Activated CD4-positive, alpha-beta T cell treated with anti-CD3 and anti-CD28 coated beads for 4 hours (primary cell): ENCODE data around the gene CBFA2T2.
A peak's percentile ranks its signal among the peaks of the same experiment; 100 is the strongest.
"Not testable (repeated sequence)": the region's sequence is repeated elsewhere in the genome, so short reads cannot be mapped to it uniquely, and the experiment has no call there.

ENCODE experiments used
- DNase-seq, 2 donors: peaks; one replicate each; pipeline ENCODE4 v3.0.0-alpha.2; 2020

Gene CBFA2T2

DNA sequence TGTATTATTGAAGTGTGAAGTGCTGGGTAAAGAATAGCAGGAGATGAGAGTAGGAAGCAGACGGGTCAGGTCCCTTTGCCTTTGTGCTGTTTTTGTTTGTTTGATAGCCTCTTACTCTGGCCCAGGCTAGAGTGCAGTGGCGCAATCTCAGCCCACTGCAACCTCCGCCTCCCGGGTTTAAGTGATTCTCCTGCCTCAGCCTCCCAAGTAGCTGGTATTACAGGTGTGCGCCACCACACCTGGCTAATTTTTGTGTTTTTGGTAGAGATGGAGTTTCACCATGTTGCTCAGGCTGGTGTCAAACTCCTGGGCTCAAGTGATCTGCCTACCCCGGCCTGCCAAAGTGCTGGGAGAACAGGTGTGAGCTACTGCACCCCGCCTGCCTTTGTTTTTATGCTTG lies 18.1 kb downstream of the CBFA2T2 start:
- not testable (repeated sequence) for DNase-seq

DNA sequence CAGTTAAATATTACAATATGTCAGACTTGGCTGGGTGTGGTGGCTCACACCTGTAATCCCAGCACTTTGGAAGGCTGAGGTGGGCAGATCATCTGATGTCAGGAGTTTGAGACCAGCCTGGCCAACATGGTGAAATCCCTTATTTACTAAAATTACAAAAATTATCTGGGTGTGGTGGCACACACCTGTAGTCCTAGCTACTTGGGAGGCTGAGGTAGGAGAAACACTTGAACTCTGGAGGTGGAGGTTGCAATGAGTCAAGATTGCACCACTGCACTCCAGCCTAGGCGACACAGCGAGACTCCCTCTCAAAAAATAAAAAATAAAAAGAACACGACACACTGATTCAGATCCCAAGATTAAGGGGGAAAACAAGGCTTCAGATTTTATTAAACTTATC lies 19.2 kb downstream of the CBFA2T2 start:
- not testable (repeated sequence) for DNase-seq

DNA sequence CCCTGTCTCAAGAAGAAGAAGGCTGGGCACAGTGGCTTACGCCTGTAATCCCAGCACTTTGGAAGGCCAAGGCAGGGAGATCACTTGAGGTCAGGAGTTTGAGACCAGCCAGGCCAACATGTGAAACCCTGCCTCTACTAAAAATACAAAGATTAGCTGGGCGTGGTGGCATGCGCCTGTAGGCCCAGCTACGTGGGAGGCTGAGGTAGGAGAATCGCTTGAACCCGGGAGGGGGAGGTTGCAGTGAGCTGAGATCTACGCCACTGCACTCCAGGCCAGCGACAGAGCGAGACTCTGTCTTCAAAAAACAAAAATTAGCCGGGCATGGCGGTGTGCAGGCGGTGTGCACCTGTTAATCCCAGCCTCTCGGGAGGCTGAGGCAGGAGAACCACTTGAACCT lies 22.0 kb downstream of the CBFA2T2 start:
- DNase-seq: not testable (repeated sequence)

DNA sequence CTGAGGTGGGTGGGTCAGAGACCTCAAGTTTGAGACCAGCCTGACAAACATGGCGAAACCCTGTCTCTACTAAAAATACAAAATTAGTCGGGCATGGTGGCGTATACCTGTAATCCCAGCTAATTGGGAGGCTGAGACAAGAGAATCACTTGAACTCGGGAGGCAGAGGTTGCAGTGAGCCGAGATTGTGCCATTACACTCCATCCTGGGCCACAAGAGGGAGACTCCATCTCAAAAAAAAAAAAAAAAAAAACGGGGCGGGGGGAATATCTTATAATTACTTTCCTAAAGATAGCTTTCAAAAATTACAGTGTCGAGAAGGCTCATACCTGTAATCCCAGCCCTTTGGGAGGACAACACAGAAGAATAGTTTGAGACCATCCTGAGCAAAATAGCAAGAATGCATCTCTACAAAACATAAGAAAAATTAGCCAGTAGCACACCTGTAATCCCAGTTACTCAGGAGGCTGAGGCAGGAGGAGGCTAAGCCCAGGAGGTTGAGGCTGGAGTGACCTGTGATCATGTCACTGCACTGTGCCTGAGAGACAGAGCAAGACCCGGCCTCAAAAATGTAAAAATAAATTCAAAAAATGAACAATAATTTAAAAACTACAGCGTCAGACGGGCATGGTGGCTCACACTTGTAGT lies 25.8 kb downstream of the CBFA2T2 start:
- DNase-seq: no peak

DNA sequence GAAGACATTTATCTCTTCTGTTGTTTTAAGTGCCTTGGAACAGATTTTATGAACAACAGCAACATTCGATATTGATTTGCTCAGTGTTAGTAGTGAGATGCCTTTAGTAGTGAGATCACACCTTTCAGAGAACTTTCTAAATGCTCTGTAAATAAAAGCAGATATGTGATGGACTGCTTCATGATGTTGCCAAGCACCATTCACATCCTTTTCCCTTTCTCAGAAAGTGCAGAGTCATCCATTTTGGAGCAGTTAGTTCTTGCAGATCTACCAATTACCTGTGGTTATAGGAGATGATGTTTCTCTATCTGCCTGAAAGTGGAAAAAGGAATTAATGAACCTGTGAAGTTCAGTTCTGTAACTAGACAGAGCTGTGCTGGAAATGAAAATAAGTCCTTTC lies 27.0 kb downstream of the CBFA2T2 start:
- no peak for DNase-seq

DNA sequence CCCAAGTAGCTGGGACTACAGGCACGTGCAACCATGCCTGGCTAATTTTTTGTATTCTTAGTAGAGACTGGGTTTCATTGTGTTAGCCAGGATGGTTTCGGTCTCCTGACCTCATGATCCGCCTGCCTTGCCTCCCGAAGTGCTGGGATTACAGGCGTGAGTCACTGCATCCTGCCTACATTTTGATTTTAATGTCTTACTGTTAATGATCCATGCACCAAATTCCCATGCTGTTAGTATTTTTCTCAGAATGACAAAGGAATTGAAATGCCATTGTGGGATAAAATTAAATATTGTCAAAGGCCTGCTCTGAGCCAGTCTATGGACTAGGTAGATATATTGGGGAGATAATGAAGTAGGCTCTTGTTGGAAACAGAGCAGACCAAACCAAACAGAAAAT lies 28.2 kb downstream of the CBFA2T2 start:
- no peak for DNase-seq

DNA sequence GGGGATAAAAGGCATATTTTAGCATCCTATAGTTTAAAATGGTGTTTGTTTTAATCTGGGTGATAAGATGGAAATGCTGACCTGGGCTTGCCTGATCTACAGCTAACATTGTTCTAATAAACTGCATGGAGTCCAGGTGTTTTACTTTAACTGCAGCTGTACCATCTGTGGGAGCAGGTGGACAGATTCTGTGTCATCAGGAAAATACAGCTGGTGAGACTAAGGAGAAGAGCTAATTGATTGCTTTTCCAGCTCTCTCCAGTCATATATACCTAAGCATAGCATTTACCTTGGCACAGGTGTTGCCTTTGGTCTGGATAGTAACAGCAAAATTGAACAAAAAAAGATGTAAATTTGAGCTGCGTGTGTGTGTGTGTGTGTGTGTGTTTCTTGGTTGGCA lies 31.6 kb downstream of the CBFA2T2 start:
- DNase-seq: no peak

DNA sequence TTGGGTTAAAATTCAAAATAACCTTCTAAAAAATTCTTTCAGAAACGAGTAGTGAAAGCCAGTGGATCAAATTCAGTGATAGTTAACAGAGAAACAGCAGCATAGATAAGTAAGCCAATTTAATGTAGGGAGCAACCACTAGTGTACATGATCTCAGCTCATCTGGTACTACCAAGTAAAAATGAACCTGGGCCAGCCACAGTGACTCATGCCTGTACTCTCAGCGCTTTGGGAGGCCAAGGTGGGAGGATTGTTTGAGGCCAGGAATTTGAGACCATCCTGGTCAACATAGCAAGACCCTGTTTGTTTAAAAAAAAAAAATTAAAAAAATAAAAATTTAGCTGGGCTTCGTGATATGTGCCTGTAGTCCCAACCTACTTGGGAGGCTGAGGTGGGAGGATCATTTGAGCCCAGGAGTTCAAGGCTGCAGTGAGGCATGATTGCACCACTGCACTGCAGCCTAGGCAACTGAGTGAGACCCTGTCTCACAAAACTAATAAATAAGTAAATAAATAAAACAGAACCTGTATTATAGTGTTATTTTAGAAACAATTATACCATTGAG lies 32.4 kb downstream of the CBFA2T2 start:
- peak in 1 of 2 donors; percentile 4 for DNase-seq

DNA sequence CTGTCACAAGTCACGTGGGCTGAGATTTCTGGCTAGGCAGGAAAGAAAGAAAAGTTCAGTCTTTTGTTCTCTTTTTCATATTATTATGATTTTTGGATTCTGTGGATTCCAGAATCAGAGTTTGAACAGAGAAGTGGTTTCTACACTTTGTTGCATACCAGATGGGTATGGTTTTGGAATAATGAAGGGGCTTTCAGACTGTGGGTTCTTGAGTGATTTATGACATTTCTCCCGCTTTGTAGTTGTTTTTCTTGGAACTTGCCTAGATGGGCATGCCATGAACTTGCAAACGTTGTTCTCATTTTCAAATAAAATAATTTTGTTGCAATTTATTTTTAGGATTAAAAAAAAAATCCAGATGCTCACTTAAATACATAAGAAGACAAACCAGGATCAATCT lies 34.4 kb downstream of the CBFA2T2 start:
- DNase-seq: no peak

DNA sequence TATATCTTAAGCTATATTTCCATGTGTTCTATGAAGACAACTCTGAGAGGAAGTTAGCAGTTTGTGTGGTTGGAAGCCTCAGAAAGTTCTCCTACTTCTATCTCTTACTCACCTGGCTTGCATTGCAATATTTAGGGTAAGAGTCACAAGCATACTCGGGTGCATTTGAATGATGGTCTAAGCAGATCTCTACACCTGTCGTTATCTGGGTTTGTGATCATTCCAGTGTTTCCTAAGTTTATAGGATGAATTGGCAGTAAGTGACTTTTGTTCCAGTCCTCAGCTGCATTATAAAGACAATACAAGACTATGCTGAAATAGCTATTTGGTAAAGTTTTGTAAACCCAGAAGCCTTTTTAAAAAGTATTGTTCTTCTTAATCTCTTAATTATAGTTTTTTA lies 36.9 kb downstream of the CBFA2T2 start:
- no peak for DNase-seq

DNA sequence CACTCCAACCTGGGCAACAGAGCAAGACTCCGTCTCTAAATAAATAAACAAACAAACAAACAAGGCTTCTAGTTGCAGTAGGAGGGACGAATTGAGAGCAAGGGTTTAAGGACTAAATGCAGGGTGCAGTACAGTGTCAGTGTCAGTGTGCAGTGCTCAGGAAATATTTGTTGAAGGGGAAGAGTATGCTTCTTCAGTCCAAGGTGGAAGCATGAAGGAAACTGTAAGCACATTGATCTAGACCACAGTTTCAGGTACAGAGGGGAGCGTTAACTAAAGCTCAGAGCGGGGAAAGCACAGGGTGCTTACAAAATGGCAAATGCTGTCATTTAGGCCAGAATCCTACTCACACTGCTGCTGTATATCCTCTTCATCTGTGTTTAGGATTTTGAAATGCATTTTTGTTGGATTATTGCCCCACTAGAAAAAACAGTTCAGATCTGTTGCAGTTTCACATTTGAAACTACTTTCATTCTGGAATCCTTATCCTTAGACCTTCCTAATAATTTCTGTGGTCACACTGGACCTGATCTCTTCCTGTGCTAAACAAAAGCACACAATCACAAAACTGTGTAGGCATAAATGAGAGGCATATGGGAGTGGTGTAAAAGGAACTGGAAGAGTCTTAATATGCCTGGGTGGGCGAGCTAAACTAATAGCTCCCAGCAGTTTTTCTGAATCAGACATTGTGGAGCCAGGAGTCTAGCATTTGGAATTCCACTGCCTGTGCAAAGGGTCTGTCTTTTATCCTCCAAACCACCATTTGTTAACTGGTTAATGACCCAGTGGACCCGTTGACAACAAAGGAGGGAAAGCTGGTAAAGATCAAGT lies 41.4 kb downstream of the CBFA2T2 start:
- no peak for DNase-seq

DNA sequence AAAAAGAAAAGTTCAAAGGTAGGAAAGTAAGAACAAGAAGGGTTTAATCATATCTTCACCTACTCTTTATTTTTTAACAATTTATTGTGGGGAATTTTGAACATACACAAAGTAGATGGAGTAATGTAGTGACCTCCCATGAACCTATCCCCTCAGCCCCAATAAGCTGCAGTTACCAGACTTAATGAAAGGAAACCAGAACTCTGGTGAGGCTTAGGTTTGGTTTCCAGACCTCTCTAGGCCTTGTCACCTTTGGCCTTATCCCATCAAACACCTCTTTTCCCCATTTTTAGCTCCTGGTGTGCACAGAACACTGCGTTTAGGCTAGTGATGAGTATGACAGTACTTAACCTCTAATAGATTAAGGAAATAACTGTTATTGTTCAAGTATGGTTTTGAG lies 42.0 kb downstream of the CBFA2T2 start:
- DNase-seq: no peak

DNA sequence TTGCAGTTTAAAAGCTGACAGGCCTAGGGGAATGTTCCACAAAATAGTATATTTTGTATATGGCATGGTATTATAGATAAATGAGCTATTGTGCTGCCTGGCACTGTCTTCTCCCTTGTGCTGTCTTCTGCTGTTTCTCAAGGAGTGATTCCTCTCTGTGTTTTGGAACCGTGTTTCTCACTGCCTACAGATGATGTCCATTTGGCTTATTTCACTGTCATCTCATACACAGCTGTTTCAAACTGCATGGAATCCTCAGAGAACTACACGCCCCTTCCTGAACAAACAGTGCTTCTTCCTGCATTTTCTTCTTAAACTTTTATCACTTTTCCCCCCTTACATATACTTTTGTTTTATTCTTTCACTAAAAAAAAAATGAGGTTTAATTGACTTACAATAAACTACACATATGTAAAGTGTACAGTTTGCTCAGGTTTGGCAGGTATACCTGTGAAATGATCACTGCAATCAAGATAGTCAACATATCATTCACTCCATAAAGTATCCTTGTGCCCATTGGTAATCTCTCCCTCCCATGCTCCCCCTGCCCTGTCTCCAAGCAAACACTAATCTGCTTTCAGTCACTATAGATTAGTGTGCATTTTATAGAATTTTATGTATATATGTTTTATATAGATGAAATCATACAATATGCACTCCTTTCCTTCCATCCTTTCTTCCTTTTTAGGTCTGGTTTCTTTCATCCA lies 43.0 kb downstream of the CBFA2T2 start:
- no peak for DNase-seq

DNA sequence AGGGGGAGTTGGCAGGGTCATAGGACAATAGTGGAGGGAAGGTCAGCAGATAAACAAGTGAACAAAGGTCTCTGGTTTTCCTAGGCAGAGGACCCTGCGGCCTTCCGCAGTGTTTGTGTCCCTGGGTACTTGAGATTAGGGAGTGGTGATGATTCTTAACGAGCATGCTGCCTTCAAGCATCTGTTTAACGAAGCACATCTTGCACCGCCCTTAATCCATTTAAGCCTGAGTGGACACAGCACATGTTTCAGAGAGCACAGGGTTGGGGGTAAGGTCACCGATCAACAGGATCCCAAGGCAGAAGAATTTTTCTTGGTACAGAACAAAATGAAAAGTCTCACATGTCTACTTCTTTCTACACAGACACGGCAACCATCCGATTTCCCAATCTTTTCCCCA lies 45.8 kb downstream of the CBFA2T2 start:
- DNase-seq: not testable (repeated sequence)

DNA sequence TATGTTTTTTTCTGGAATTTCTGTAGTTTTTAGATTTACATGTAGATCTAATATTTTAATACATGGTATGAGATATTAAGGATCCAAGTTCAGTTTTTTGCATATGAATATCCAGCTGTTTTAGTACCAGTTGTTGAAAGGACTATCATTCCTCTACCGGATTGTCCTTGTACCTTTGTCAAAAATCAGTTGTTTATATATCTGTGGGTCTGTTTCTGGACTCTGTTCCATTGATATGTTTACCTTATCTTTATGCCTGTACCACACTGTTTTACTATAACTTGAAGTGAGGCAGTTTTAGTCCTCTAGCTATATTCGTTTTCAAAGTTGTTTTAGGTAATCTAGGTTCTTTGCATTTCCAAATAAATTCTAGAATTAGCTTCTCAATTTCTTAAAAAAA lies 47.7 kb downstream of the CBFA2T2 start:
- no peak for DNase-seq

DNA sequence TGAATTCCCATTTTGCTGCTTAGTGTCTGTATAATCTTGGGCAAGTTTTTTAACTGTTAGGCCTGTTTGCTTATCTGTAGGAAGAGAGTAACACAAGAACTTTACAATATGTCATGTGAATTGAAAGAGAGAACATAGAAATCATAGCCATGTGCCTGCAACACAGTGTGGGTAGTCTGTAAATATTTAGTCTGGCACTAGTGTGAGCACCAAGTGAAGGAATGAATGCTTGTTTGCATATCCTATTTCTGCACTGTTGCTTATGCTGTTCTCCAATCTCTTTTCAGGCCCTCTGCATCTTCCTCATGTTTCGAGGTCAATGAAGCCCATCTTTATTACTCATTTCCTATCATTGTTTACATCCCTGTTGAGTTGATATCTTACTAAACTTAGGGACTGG lies 49.2 kb downstream of the CBFA2T2 start:
- DNase-seq: no peak

DNA sequence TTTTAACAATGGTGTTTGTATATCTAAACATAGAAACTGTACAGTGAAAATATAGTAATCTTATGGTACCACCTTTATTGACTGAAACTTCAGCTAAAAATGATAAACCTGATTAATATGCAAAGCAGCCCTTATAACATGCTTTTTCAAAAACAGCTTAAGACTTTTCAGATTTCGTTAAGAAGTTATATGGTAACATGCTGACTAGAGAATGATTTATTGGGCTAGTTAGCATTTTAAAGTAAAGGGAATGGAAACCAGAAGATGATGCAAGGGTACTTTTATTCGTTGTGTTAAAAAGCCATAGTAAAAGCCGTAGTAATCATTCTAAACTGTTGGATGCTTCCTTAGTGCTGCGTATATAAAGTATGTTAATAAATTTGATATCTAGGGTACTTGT lies 50.5 kb downstream of the CBFA2T2 start:
- no peak for DNase-seq

DNA sequence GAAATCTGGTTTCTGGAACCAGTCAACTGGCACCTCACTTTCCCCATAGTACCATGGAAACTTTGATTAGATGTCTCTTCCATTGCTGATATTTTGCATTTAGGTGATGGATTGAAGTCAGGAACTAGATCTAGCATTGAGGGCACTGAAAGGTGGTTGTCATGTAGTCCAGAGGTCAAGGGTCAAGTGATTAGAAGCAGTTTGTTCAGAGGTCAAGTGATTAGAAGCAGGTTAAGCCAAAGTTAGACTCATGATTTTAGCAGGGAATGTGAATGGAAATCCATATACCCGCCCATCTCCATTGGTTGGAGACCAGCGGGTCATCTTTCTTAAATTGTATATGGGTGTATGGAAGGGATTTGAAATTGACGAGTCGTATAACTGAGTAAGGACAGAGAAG lies 51.2 kb downstream of the CBFA2T2 start:
- no peak for DNase-seq

DNA sequence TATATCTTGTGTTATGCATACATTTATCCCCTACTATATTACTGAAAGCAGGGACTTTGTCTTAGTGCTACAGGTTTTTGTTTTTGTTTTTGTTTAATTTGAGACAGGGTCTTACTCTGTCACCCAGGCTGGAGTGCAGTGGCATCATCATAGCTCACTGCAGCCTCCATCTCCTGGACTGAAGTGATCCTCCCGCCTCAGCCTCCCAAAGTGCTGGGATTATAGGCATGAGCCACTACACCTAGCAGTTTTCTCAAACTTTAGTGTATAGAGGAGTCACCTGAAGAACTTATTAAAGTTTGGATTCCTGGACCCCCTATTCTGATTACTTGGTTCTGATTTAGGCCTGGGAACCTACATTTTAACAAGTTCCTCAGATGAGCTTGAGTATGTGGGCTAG lies 51.9 kb downstream of the CBFA2T2 start:
- no peak for DNase-seq

DNA sequence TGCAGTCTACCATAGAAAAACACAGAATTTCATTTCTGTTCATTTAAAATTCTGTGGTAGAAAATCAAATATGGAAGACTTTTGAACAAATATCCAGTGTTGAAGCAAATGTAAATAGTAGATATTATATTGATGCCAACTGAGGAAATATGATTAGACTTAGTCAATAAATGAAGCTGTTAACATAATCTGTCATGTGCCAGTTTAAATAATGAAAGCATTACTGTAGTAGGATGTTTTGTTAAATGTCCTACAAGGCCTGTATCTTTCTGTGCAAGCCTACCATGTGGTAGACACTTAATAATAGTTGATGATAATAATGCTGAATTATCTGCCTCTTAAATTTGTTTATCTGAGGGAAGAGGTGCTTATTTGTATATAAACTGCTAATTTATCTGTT lies 55.9 kb downstream of the CBFA2T2 start:
- DNase-seq: no peak

DNA sequence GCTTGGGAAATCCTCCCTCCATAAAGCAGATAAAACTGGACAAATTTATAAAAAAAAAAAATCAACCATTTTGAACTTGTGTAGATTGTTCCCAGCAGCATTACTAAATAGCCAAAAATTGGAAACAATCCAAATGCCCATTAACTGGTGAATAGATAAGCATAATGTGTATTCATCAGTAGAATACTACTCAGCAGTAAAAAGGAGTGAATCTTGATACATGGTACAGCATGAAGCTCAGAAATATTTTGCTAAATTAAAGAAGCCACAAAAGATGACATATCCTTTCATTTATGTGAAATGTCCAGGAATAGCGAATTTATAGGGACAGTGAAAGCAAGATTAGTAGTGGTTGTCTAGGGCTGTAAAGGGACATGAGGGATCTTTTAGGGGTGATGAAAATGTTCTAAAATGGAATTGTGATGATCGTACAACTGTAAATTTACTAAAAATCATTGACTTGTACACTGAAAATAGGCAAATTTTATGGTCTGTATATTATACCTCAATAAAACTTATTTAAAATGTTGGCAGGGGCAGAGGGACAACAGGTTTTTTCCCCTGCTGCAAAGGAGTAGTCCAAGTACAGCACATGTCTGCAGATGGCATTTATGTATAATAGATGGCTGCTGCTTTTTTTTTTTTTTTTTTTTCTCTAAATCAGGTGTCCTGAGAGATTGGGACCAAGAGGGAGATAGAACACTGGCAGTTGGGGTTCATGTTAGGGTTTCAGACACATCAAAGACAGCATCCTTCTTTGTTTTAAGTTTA lies 59.5 kb downstream of the CBFA2T2 start:
- DNase-seq: no peak

DNA sequence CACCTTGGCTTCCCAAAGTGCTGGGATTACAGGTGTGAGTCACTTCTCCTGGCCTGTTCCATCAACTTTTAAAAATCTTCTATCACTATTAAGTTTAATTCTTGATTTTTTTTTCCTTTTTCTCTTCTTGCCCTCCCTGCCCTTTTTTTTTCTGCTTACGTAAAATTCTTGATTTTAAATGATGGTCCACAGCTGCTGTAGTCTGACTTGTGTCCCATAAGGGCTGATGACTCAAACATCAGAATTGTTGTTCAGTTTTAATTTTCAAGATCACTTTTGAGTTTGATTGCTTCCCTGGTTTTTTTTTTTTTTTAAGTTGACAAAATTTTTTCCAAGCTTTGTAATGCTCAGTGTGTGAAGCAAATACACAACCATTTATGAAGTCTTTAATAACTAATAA lies 61.9 kb downstream of the CBFA2T2 start:
- no peak for DNase-seq

DNA sequence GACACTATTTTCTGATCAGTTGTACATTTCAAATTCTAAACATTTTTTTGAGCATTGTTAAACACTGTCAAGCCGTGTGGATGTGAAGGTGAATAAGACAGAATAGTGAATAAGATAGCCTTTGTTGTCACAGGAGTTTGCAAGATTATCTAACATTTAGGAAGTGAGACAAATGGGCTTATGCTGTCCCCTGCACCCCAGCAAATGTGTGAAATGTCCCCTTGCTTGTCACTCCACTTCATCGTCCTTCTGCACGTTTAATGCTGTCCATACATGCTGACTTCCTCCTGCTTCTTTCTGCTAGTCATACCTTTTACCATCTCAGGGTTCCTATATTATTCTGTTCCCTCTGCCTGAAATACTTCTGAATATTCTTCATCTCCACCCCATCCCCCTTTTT lies 62.6 kb downstream of the CBFA2T2 start:
- no peak for DNase-seq
